Measurements from ENCODE around the gene RAP1GAP2. TPM values are rescaled to one million over a fixed set of nuclear protein-coding genes. Genes with fewer than 3 reads are reported as not detected.
"Not testable (repeated sequence)": the region's sequence is repeated elsewhere in the genome, so short reads cannot be mapped to it uniquely, and the experiment has no call there.

Gene RAP1GAP2
- total and polyA plus RNA-seq, 8 donors: 11.8 to 92.4 (median 31.0) TPM

- H3K36me3 ChIP-seq: no peaks in the 10 kb centered on the region
- no peak for TF ChIP-seq POLR2AphosphoS5 (IDR thresholded peaks at IDR 0.05)
- TF ChIP-seq EP300 (IDR thresholded peaks at IDR 0.05): no peak
- TF ChIP-seq POLR2A (IDR thresholded peaks at IDR 0.05): no peak
- TF ChIP-seq CTCF (IDR thresholded peaks at IDR 0.05): no peak
- no peak overlapping the region for H3K27ac ChIP-seq
- no peak overlapping the region for H3K4me3 ChIP-seq
- DNase-seq: no peak
- WGBS, 5 donors: 42 to 59% (median 45%) methylated on average over 5 to 6 of the region's 6 CpGs
- intact Hi-C loops (cut with DNase I; ENCODE audit: low total_unique reads): no loop called here
- peaks cover 4 to 41% (median 11%) of the 10 kb centered on the region in 3 donors for H3K27me3 ChIP-seq
- peaks cover under 1 to 12% (median 8%) of the 10 kb centered on the region in 4 donors for H3K4me1 ChIP-seq
- H3K9me3 ChIP-seq: peaks cover 0 to 7% (median 5%) of the 10 kb centered on the region in 4 donors
These were observed 14.2 kb upstream of the RAP1GAP2 start for GRCh38 chr17:2782055-2782454.

GRCh38 chr17:2783310-2784030 is 12.8 kb upstream of the RAP1GAP2 start:
- TF ChIP-seq CTCF (IDR thresholded peaks at IDR 0.05): no peak
- no peak for TF ChIP-seq EP300 (IDR thresholded peaks at IDR 0.05)
- no peak for TF ChIP-seq POLR2A (IDR thresholded peaks at IDR 0.05)
- no peak for TF ChIP-seq POLR2AphosphoS5 (IDR thresholded peaks at IDR 0.05)
- no peaks in the 10 kb centered on the region for H3K36me3 ChIP-seq
- H3K27me3 ChIP-seq: peaks cover 0 to 27% (median 0%) of the 10 kb centered on the region in 3 donors
- H3K4me1 ChIP-seq: peaks cover 0 to 9% (median 6%) of the 10 kb centered on the region in 4 donors
- DNase-seq: no peak
- H3K4me3 ChIP-seq: no peak overlapping the region
- no peak overlapping the region for H3K27ac ChIP-seq
- intact Hi-C loops (cut with DNase I; ENCODE audit: low total_unique reads): no loop called here
- H3K9me3 ChIP-seq: peaks cover 0 to 7% (median 5%) of the 10 kb centered on the region in 4 donors
- 83 to 97% (median 94%) methylated on average over 4 of the region's 4 CpGs for WGBS, 5 donors

GRCh38 chr17:2784864-2785263 is 11.4 kb upstream of the RAP1GAP2 start:
- no peak for TF ChIP-seq POLR2A (IDR thresholded peaks at IDR 0.05)
- no peak overlapping the region for H3K27ac ChIP-seq
- H3K4me3 ChIP-seq: no peak overlapping the region
- 74 to 88% (median 85%) methylated on average over 7 to 8 of the region's 8 CpGs for WGBS, 5 donors
- no peaks in the 10 kb centered on the region for H3K36me3 ChIP-seq
- H3K27me3 ChIP-seq: peaks cover 0 to 15% (median 0%) of the 10 kb centered on the region in 3 donors
- peaks cover 0 to 7% (median 5%) of the 10 kb centered on the region in 4 donors for H3K9me3 ChIP-seq
- no peak for DNase-seq
- intact Hi-C loops (cut with DNase I; ENCODE audit: low total_unique reads): no loop called here
- H3K4me1 ChIP-seq: peaks cover 0 to 9% (median 6%) of the 10 kb centered on the region in 4 donors

GRCh38 chr17:2785376-2785775 is 10.9 kb upstream of the RAP1GAP2 start:
- H3K27ac ChIP-seq; H3K9me3 ChIP-seq; H3K36me3 ChIP-seq; DNase-seq; H3K4me3 ChIP-seq; intact Hi-C loops (cut with DNase I; ENCODE audit: low total_unique reads): not testable (repeated sequence)
- peaks cover 0 to 15% (median 0%) of the 10 kb centered on the region in 3 donors for H3K27me3 ChIP-seq
- 68 to 73% (median 72%) methylated on average over 12 of the region's 12 CpGs for WGBS, 5 donors
- peaks cover 0 to 11% (median 6%) of the 10 kb centered on the region in 4 donors for H3K4me1 ChIP-seq

- Histone ChIP-seq H3K27ac (no peak overlapping the region), H3K4me1 (peaks cover 0 to 19% (median 6%) of the 10 kb centered on the region in 4 donors), H3K9me3 (peaks cover 0 to 7% (median 5%) of the 10 kb centered on the region in 4 donors), H3K27me3 (peaks cover 0 to 16% (median 0%) of the 10 kb centered on the region in 3 donors), H3K36me3 (no peaks in the 10 kb centered on the region), H3K4me3 (no peak overlapping the region)
- TF ChIP-seq CTCF (IDR thresholded peaks at IDR 0.05): peak in 5 of 7 experiments; percentile 56 to 79 (median 67)
- TF ChIP-seq POLR2AphosphoS5 (IDR thresholded peaks at IDR 0.05): peak in 1 of 3 donors; percentile 85
- TF ChIP-seq POLR2A (IDR thresholded peaks at IDR 0.05): no peak
- DNase-seq: peak; percentile 91 to 96
- intact Hi-C loops (cut with DNase I; ENCODE audit: low total_unique reads): no loop called here
- 23 to 30% (median 27%) methylated on average over 18 to 21 of the region's 21 CpGs for WGBS, 5 donors
These were observed 9.9 kb upstream of the RAP1GAP2 start for GRCh38 chr17:2786176-2786881.
